ENCODE results near the gene PARVG.

PARVG gene

GRCh38 chr22:44161673-44162072, 19.1 kb upstream of the PARVG start (continued):
- TF ChIP-seq ZNF521 (tag by site-specific recombination; IDR thresholded peaks at IDR 0.05) (no peak), ZNF175 (tag by site-specific recombination; IDR thresholded peaks at IDR 0.05) (no peak), FEZF1 (tag by site-specific recombination; IDR thresholded peaks at IDR 0.05) (no peak), ZNF624 (tag by site-specific recombination; IDR thresholded peaks at IDR 0.05) (no peak), ZNF202 (tag by site-specific recombination; IDR thresholded peaks at IDR 0.05; ENCODE audit: borderline replicate concordance) (no peak)

GRCh38 chr22:44162960-44163359, 17.8 kb upstream of the PARVG start:
- ChIA-PET POLR2A (no interaction called here), CTCF (interaction anchor here (0.7 kb wide), 1 partner anchor 931 kb away, joined by 4 read pairs; no protein-coding TSS in a partner anchor)
- Histone ChIP-seq H3K4me3 (ENCODE audit: low read depth, low read length) (no peak overlapping the region), H3K9me3 (ENCODE audit: control insufficient read depth, insufficient read depth, low read depth, low read length) (no peaks in the 10 kb centered on the region), H3K36me3 (ENCODE audit: control insufficient read depth in 2 of 2, insufficient read depth in 1 of 2, low read length in 2 of 2) (peaks cover 0 to under 1% of the 10 kb centered on the region in 2 experiments; a peak in 1 of 3 replicates), H3K4me1 (ENCODE audit: control insufficient read depth, insufficient read depth, low read length) (no peaks in the 10 kb centered on the region), H3K27ac (ENCODE audit: extremely low read depth, low read depth, low read length) (no peak overlapping the region)
- no peak for TF ChIP-seq ZBTB7A (tag by site-specific recombination; IDR thresholded peaks at IDR 0.05; ENCODE audit: low read depth)
- TF ChIP-seq ZNF610 (tag by site-specific recombination; IDR thresholded peaks at IDR 0.05; ENCODE audit: borderline replicate concordance), result no peak
- TF ChIP-seq PRDM6 (tag by site-specific recombination; IDR thresholded peaks at IDR 0.05), result no peak
- no peak for TF ChIP-seq RBAK (tag by site-specific recombination; IDR thresholded peaks at IDR 0.05)
- no peak for TF ChIP-seq SP2 (tag by site-specific recombination; IDR thresholded peaks at IDR 0.05)

- CTCF ChIA-PET, result no interaction called here
- no peaks in the 10 kb centered on the region for H3K9me3 ChIP-seq (ENCODE audit: control insufficient read depth, insufficient read depth, low read depth, low read length)
- no peak overlapping the region for H3K27ac ChIP-seq (ENCODE audit: extremely low read depth, low read depth, low read length)
- H3K4me3 ChIP-seq (ENCODE audit: low read depth, low read length), result no peak overlapping the region
- H3K36me3 ChIP-seq (ENCODE audit: control insufficient read depth in 2 of 2, insufficient read depth in 1 of 2, low read length in 2 of 2), result no peaks in the 10 kb centered on the region
- POLR2A ChIA-PET, result no interaction called here
- TF ChIP-seq ZFHX2 (tag by site-specific recombination; conservative IDR thresholded peaks at IDR 0.05), result no peak
- TF ChIP-seq ZNF585B (tag by site-specific recombination; IDR thresholded peaks at IDR 0.05), result no peak
- TF ChIP-seq ATF2 (tag by site-specific recombination; IDR thresholded peaks at IDR 0.05; ENCODE audit: low read depth), result no peak
- no peak for TF ChIP-seq KLF16 (tag by site-specific recombination; IDR thresholded peaks at IDR 0.05)
- TF ChIP-seq ZNF548 (tag by site-specific recombination; IDR thresholded peaks at IDR 0.05), result no peak
- no peak for TF ChIP-seq ZNF704 (tag by site-specific recombination; IDR thresholded peaks at IDR 0.05)
- no peak for TF ChIP-seq ZNF530 (tag by site-specific recombination; IDR thresholded peaks at IDR 0.05; ENCODE audit: low read depth)
- no peak for TF ChIP-seq ZFP69B (tag by site-specific recombination; IDR thresholded peaks at IDR 0.05)
- no peak for TF ChIP-seq ZNF157 (tag by site-specific recombination; IDR thresholded peaks at IDR 0.05)
- no peak for TF ChIP-seq ZNF529 (tag by site-specific recombination; IDR thresholded peaks at IDR 0.05; ENCODE audit: insufficient replicate concordance)
- no peaks in the 10 kb centered on the region for H3K4me1 ChIP-seq (ENCODE audit: control insufficient read depth, insufficient read depth, low read length)
These were observed 17.2 kb upstream of the PARVG start for GRCh38 chr22:44163536-44163935.
